Panc1 (cell line): Measurements from ENCODE around the gene SLC8A1. TPM values are rescaled to one million over a fixed set of nuclear protein-coding genes. Genes with fewer than 3 reads are reported as not detected.

Experiments
- ATAC-seq: fragments of 200-7000 bp; cut with Tn5 transposase; 2 replicates; pipeline ENCODE4 v1.9.1; 2020; ENCODE audit warnings: mild to moderate bottlenecking, moderate library complexity
- BruUV-seq: library from RNA; stranded (reverse); fragments of 400-500 nt; replicated peaks from 2 replicates; lab custom pipeline; 2021; lab: Mats Ljungman, UMichigan
- CTCF ChIA-PET: fragments of 300-600 bp; sonication (Branson Sonifier 250); formaldehyde crosslinking; loops from one replicate; lab custom pipeline; 2022; ENCODE audit warnings: antibody characterized with exemption; lab: Charles Lee
- POLR2A ChIA-PET: fragments of 300-600 bp; sonication (Branson Sonifier 250); formaldehyde crosslinking; loops from one replicate; lab custom pipeline; 2022; ENCODE audit warnings: antibody characterized with exemption; lab: Charles Lee
- DNase-seq: peaks from one replicate; pipeline ENCODE4 v3.0.0-alpha.2; 2010; ENCODE audit warnings: low read depth, low spot score
- H3K27ac ChIP-seq: 2 replicates; pipeline ENCODE4 v1.5.1; 2011; ENCODE audit warnings: mild to moderate bottlenecking, low read length, inconsistent platforms
- H3K27me3 ChIP-seq: fragments of 200-500 bp; sonication (Bioruptor generic); 2 replicates; pipeline ENCODE4 v1.6.0; 2014; ENCODE audit warnings: low read length, inconsistent platforms; ENCODE audit not compliant: control insufficient read depth, insufficient read depth
- H3K36me3 ChIP-seq: fragments of 200-500 bp; sonication (Bioruptor generic); 2 replicates; pipeline ENCODE4 v1.5.1; 2014; ENCODE audit warnings: inconsistent platforms, mild to moderate bottlenecking, low read length, moderate library complexity; ENCODE audit not compliant: control insufficient read depth, insufficient read depth
- H3K4me1 ChIP-seq: 2 replicates; pipeline ENCODE4 v1.5.1; 2011; ENCODE audit warnings: inconsistent platforms, mild to moderate bottlenecking, low read length, moderate library complexity; ENCODE audit not compliant: control insufficient read depth, insufficient read depth
- H3K4me3 ChIP-seq, 2 experiments: 2 replicates each; pipeline ENCODE4 v1.5.1; 2011 to 2012; ENCODE audit warnings: low read depth in 2 of 2, low read length in 2 of 2, mild to moderate bottlenecking in 2 of 2, inconsistent platforms in 1 of 2, moderate library complexity in 1 of 2
- H3K9me3 ChIP-seq: fragments of 200-500 bp; sonication (Bioruptor generic); 2 replicates; pipeline ENCODE4 v1.5.1; 2014; ENCODE audit warnings: low read depth, mild to moderate bottlenecking, inconsistent platforms, low read length, moderate library complexity; ENCODE audit not compliant: control insufficient read depth, insufficient read depth
- CTCF ChIP-seq: fragments of 450-650 bp; IDR thresholded peaks from 2 replicates; pipeline ENCODE4 v1.5.1; 2017; ENCODE audit warnings: mild to moderate bottlenecking
- POLR2AphosphoS5 ChIP-seq: IDR thresholded peaks from 2 replicates; pipeline ENCODE4 v1.6.1; 2012; ENCODE audit warnings: mild to moderate bottlenecking, low read depth, low read length, moderate library complexity
- REST ChIP-seq, 2 experiments: IDR thresholded peaks; 2 replicates each; pipeline ENCODE4 v1.6.1; 2011 to 2012; ENCODE audit warnings: low read depth in 2 of 2, control low read depth in 1 of 2, low read length in 1 of 2, mild to moderate bottlenecking in 1 of 2, moderate library complexity in 1 of 2; ENCODE audit not compliant: insufficient read depth in 1 of 2
- SIN3A ChIP-seq: IDR thresholded peaks from 2 replicates; pipeline ENCODE4 v1.6.1; 2012; ENCODE audit warnings: low read depth, mild to moderate bottlenecking, low read length, moderate library complexity, borderline replicate concordance; ENCODE audit not compliant: insufficient read depth
- TCF7L2 ChIP-seq: IDR thresholded peaks from 2 replicates; pipeline ENCODE4 v1.6.1; 2011; ENCODE audit warnings: mild to moderate bottlenecking, low read depth, low read length, inconsistent platforms
- in situ Hi-C: cut with HindIII; loops from 2 replicates; pipeline ENCODE4 v1.10.0; 2016; ENCODE audit warnings: low sequenced_read_pairs, low pct_unique_long_range_greater_than_20kb
- intact Hi-C: fragments of 100-400 bp; cut with micrococcal nuclease; formaldehyde crosslinking; loops from one replicate; pipeline ENCODE4 v1.10.0; 2022; ENCODE audit not compliant: unreplicated experiment
- total RNA-seq: library from RNA; stranded (reverse); gene quantifications from one replicate; pipeline ENCODE4 v1.2.1, GENCODE V29; 2021; ENCODE audit not compliant: unreplicated experiment

Gene SLC8A1
- total RNA-seq, 1 experiment from 2014 or later, result 0.59 TPM

DNA sequence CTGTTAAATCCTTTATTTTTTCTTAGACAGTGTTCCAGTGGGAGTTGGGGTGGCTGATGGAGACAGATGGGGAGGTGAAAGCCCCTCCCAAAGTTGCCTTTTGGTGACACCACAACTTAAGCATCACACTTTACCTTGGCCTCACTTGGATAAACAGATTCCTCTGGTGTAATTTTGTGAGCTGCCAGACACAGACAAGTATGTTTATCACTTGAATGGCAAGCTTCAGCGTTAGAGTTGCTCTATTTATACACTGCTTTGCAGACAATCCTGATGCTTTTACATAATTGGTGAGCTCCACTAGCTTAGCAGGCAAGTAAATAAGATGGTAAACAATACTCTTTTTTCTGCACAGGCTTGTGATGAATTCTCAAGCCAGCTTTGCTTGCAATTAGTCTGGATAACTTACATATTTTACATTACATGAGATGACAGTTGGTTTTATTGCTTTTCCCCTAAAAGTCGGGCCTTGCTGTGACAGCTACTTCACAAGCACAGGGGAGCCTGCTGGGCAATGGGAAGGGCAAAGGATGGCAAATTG, 226.2 kb downstream of the SLC8A1 start:
- no peak overlapping the region for H3K27ac ChIP-seq
- no peak for DNase-seq
- no TSS peak for BruUV-seq
- H3K4me3 ChIP-seq, result no peak overlapping the region
- in situ Hi-C loops (no loop called here), intact Hi-C loops (no loop called here)
- no peak for TF ChIP-seq TCF7L2
- TF ChIP-seq REST (IDR thresholded peaks at IDR 0.05; ENCODE audit: insufficient read depth in 1 of 2, low read depth in 2 of 2, low read length in 1 of 2), result no peak
- no peak for TF ChIP-seq CTCF
- no peak for TF ChIP-seq SIN3A
- TF ChIP-seq POLR2AphosphoS5, result no peak
- H3K4me1 ChIP-seq, result no peaks in the 10 kb centered on the region
- no peaks in the 10 kb centered on the region for H3K9me3 ChIP-seq
- H3K36me3 ChIP-seq, result no peaks in the 10 kb centered on the region
- POLR2A ChIA-PET, result no interaction called here
- ATAC-seq, result no peak
- CTCF ChIA-PET, result no interaction called here
- H3K27me3 ChIP-seq, result no peaks in the 10 kb centered on the region; the same call in 1 of the 2 replicates

DNA sequence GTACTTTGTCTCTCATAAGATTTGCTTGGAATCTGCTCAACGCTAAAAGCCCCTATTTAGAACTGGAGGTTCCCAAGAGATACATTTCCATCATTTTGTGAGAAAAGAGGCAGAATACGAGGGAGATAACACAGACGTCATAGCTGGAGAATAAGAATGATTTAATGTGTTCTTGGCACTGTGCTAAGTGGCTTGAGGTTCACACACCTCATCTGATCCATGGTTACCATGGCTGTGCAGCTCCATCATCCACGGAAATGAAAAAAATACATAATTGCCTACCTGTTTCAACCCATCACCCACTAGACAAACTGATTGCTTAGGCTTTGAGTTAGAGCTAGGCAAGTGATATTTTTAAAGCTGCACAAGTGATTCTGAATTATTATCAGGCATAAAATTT, 227.6 kb downstream of the SLC8A1 start:
- Histone ChIP-seq H3K4me1 (no peaks in the 10 kb centered on the region), H3K27me3 (no peaks in the 10 kb centered on the region; the same call in 1 of the 2 replicates), H3K27ac (no peak overlapping the region), H3K4me3 (no peak overlapping the region), H3K9me3 (no peaks in the 10 kb centered on the region), H3K36me3 (no peaks in the 10 kb centered on the region)
- DNase-seq, result no peak
- no peak for ATAC-seq
- TF ChIP-seq REST (IDR thresholded peaks at IDR 0.05; ENCODE audit: insufficient read depth in 1 of 2, low read depth in 2 of 2, low read length in 1 of 2), result no peak
- TF ChIP-seq TCF7L2, result no peak
- no peak for TF ChIP-seq SIN3A
- TF ChIP-seq CTCF, result no peak
- TF ChIP-seq POLR2AphosphoS5, result no peak
- POLR2A ChIA-PET, result no interaction called here
- intact Hi-C loops (no loop called here), in situ Hi-C loops (no loop called here)
- BruUV-seq, result no TSS peak
- CTCF ChIA-PET, result no interaction called here
